PC-3 (cell line): Measurements from ENCODE around the gene CXCL5.

Experiments used
- EZH2 ChIP-seq: fragments of 300-600 bp; sonication (generic); IDR thresholded peaks from one replicate; pipeline ENCODE4 v1.6.1; 2017; ENCODE audit warnings: antibody characterized with exemption, mild to moderate bottlenecking, low read length; ENCODE audit not compliant: unreplicated experiment
- TF ChIP-seq, protein P1 (sequence below): fragments of 300-600 bp; sonication (generic); conservative IDR thresholded peaks from 2 replicates; pipeline ENCODE4 v1.5.1; 2017; ENCODE audit warnings: antibody characterized with exemption, low read depth, mild to moderate bottlenecking, low read length

DNA sequence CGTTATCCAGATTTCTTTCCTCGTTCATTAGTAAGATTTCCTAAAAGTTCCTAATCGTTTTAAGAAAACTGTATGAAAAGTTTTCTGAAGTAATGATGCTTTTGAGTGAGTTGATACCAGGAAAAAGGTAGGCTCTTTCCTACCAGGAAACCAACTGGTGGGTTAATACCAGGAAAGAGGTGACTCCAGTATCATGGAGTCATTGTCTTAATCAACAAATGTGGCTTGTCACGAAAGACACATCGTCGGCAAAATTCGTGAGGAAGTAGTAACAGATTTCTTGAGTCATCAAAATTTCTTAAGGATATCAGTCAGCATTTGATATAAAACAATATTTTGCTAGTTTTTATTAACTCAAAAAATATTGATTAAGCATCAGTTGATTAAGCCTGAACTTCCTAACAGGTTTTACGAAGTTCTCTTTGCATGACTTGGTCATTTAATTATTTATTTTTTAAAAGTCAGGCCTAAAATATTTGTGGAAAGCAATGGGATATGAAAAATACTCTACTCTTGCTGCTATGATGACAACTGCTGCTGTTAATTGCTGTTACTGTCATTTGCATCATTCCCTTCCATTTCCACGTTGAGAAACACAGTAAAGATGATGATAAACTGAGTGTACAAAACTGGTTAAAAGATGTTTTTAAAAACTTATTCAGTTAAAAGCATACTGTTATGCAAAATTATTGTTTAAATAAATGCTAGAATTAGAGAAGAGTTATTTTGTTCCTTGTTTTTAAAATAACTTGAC is 7.3 kb downstream of the CXCL5 start:
- TF ChIP-seq, protein P1, sequence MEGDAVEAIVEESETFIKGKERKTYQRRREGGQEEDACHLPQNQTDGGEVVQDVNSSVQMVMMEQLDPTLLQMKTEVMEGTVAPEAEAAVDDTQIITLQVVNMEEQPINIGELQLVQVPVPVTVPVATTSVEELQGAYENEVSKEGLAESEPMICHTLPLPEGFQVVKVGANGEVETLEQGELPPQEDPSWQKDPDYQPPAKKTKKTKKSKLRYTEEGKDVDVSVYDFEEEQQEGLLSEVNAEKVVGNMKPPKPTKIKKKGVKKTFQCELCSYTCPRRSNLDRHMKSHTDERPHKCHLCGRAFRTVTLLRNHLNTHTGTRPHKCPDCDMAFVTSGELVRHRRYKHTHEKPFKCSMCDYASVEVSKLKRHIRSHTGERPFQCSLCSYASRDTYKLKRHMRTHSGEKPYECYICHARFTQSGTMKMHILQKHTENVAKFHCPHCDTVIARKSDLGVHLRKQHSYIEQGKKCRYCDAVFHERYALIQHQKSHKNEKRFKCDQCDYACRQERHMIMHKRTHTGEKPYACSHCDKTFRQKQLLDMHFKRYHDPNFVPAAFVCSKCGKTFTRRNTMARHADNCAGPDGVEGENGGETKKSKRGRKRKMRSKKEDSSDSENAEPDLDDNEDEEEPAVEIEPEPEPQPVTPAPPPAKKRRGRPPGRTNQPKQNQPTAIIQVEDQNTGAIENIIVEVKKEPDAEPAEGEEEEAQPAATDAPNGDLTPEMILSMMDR: no peak
- no peak for TF ChIP-seq EZH2
